HG03521 (cell line): Measurements from ENCODE around the gene OR4D6.
"Not testable (repeated sequence)": the region's sequence is repeated elsewhere in the genome, so short reads cannot be mapped to it uniquely, and the experiment has no call there.

Experiments
- ATAC-seq: cut with Tn5 transposase; IDR thresholded peaks from one replicate; pipeline ENCODE4 v1.9.1; 2021; ENCODE audit warnings: mild to moderate bottlenecking, moderate library complexity; ENCODE audit not compliant: unreplicated experiment

Gene OR4D6

DNA sequence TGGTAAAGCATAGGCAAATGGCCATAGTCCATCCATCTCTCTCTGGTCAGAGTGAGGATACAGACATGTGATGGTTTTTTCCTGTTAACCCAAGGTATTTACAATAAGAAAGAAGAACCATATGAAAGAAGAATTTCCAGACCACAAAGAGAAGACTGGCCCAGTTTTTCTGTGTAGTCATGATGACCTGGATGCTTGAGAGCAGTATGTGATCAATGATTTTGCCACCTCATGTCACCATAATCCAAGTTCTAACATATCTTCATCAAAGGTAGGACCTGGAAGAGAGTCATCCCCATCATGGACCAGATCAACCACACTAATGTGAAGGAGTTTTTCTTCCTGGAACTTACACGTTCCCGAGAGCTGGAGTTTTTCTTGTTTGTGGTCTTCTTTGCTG, at the start of gene OR4D6:
Gene OR4D6 (plus strand): TSS at position 301 of the 400 bp plus-strand sequence. CDS start 0 bp downstream, at position 301.
- ATAC-seq: no peak

DNA sequence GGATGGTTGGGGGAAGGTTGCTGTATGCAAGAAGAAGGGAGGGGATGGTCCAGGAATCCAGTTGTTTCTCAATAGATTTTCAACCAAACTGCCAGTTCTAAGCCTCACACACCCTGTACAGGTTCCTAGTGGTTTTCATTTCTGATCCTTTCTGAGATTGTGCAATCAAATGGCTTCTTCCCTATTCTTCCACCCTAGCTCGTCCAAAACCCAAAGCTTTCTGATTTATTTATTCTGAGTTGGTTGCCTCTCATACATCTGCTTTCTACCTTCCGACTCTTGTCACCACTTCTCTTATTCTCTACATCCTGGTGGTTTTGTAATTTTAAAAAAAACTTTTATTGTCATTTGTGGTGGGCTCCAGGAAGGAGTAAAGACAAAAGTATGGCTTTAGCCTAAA, 43.1 kb upstream of the OR4D6 start:
- ATAC-seq: no peak

DNA sequence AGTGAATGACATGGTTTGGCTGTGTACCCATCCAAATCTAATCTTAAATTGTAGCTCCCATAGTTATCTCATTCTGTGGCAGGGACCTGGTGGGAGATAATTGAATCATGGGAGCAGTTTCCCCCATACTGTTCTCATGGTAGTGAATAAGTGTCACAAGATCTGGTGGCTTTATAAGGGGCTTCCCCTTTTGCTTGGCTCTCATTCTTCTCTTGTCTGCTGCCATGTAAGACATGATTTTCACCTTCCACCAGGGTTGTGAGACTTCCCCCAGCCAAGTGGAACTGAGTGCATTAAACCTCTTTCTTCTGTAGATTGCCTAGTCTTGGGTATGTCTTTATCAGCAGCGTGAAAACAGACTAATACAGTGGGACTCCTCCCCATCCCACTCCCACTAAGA, 41.6 kb upstream of the OR4D6 start:
- ATAC-seq: no peak

DNA sequence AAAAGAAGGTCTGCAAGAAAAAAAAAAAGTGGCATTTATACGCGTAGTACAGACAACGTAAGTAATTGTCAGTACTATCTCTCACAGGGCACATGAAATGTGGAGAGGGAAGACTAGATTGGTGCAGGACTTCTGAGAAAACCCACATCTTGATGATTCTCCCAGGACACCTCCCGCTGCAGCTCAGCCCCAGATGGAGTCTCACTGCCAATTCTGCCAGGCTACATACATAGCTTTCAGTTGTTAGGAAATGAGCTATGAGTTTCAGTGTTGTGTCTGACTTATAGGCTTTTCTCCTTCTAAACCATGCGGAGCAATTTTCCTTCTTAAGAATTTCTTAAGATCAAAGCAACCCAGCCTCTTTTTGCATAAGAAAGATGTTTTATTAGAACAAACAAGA, 40.1 kb upstream of the OR4D6 start:
- no peak for ATAC-seq

DNA sequence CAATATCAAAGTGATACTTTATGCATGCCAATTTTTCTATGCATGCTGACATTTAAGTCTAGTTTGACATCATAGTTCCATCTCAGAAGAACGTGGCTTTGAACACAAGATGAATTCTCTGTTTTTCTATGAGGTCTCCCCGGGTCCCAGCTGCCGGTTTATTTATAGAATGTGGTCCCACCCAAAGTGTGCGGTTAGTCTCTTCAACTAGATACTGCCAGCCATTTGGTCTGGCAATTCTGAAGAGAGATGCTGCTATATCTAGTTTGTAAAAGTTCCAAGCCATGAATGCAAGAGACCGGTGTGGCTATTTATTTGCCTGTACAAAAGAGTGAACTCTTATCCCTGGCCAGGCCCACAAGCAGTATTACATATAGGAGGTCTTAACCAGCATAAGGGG, 39.7 kb upstream of the OR4D6 start:
- ATAC-seq: no peak

DNA sequence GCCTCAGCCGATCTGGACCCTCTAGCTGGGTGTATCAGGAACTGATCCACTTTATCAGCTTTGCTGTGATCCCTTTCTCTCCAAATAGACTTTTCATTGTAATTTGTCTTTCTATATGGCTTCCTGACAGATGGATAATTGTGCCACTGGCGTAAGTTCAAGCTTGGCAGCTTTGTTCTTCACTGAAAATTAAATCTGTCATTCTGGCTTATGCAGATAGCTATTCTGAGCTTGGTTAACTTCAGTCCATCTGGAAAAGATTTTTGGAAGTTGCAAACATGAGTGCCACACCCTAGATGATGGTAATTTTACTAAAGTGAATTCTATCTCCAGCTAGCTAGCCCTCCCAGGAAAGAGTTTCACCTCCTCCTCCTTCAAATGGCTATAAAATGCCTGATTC, 38.6 kb upstream of the OR4D6 start:
- no peak for ATAC-seq

DNA sequence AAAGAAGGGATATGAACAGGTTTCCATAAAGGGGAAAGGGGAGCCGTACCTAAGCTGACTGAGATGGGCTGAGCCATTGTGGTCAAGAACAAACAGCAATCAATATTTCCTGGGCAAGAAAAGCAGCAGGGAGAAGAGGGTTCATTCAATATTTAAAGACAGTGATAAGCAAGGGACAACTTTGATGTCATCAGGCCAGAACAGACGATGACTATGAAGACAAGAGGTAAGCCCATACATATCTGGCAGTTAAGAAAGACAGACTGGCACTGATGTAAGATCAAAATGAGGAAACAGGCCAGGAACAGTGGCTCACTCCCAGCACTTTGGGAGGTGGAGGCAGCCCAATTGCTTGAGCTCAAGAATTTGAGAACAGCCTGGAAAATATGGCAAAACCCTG, 32.9 kb upstream of the OR4D6 start:
- no peak for ATAC-seq

DNA sequence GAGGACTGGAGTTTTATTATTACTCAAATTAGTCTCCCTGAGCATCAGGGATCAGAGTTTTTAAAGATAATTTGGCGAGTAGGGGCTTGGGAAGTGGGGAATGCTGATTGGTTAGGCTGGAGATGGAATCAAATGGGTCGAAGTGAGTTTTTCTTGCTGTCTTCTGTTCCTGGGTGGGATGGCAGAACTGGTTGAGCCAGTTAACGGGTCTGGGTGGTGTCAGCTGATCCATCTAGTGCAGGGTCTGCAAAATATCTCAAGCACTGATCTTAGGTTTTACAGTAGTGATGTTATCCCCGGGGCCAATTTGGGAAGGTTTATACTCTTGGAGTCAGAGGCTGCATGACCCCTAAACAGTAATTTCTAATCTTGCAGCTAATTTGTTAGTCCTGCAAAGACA, 31.6 kb upstream of the OR4D6 start:
- no peak for ATAC-seq

DNA sequence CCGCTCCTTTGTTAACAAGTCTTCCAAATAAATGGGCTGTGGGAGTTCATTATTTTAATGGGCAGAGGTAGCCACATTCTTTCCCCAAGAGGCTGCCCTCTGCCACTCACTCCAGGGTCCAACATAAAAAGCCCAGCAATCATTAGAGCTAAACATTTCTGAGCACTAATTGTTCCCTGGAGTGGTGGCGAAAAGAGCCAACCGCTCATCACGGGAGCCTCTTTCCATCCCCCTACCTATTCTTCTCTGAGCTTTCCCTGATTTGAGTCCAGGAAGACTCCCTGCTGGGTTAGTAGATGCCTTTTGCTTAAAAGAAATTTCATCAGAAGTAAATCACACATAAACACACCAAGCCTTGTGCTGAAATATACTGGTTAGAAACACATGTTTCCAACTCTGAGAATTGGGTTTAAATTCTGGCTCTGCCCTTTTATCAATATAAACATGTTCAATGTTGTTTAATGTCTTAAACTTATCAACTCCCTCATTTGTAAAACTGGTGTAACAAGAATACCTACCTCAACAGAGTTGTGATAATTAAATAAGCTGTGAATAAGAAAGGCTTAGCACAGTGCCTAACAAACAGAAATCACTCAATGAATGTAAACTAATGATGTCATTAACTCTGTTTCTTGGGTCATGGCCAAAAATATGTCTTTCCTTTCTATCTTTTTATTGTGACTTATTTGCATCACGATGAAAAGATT, 30.2 kb upstream of the OR4D6 start, which contains the start of gene OR5A2:
Gene OR5A2 (minus strand): TSS at position 53 of the 707 bp plus-strand sequence. CDS start 3,460 bp downstream, outside the sequence.
- no peak for ATAC-seq

DNA sequence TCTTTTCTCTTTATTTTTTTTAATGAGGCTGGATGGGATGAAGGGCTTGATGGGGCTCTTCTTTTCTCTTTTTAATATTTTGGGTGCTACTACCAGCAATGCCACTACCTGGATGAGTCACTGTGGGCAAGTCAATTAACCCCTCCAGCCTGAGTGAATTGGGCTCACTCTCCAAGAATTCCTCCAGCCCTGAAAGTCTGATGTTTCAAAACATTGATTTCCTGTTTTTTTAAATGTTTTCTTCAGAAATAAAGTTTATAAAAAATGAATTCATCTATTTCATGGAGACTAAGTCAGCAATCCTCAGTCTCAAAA, 29.7 kb upstream of the OR4D6 start:
- ATAC-seq: no peak

DNA sequence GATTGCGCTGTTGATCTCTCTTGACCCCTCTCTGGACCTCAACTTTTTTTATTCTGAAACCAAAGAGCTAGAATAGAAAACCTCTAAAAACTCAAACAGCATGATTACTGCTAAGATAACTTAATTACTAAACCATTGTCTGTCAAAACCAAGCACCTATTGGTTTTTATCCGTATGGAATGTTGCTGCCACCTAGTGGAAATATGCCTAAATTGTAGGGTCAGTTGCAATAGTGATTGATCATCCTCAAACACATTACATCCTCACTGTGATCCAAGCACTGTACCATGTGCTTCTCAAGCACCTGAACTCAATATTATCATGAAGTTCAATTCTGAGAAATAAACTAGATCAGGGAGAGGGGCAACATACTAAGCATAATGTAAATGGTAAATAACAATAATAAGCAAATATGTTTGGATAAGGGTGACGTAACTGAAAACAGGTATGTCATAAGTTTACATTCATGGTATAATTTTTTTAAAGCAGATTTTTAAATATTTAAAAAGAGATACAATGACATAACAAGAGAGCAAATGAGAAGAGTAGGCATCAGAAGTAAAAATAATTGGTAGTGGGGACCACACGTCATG, 26.7 kb upstream of the OR4D6 start:
- ATAC-seq: peak; percentile 81

GRCh38 chr11:59436169-59436568, 20.6 kb upstream of the OR4D6 start, which contains the start of gene OR5A1:
Gene OR5A1, plus strand, starts transcription at chr11:59436469. Its CDS starts 6,700 bp downstream, at chr11:59443169.
- ATAC-seq: no peak

- no peak for ATAC-seq
Observed at GRCh38 chr11:59437770-59438169, 19.0 kb upstream of the OR4D6 start.

DNA sequence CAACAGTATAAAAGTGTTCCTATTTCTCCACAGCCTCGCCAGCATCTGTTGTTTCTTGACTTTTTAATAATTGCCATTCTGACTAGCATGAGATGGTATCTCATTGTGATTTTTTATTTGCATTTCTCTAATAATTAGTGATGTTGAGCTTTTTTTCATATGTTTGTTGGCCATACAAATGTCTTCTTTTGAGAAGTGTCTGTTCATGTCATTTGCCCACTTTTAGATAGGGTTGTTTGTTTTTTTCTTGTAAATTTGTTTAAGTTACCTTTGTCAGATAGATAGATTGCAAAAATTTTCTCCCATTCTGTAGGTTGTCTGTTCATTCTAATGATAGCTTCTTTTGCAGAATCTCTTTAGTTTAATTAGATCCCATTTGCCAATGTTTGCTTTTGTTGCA, 11.1 kb upstream of the OR4D6 start:
- ATAC-seq: not testable (repeated sequence)

- ATAC-seq: no peak
Observed at GRCh38 chr11:59448484-59448883, 8.3 kb upstream of the OR4D6 start.

- no peak for ATAC-seq
Observed at GRCh38 chr11:59459916-59460315, 3.2 kb downstream of the OR4D6 start.

DNA sequence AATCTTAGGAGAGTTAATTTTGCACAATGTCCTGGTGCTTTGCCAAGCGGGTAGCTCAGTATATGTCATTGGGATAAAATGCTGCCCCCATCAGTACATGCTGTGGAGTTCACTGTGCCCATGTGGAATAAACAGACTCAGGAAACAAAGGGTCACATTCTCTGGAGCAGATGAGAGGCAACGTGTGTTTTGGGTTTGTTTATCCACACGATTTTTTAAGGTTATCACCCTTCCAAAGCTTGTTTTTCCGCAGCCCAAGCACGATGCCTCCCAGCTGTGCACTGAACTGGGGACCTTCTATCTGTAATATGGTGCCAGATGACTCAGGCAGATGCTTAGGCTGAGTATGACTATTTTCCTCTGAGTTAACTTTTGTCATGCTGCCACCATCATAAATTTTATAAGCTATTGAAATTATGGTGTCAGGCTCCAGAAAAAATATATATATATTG, 6.5 kb downstream of the OR4D6 start:
- ATAC-seq: no peak

DNA sequence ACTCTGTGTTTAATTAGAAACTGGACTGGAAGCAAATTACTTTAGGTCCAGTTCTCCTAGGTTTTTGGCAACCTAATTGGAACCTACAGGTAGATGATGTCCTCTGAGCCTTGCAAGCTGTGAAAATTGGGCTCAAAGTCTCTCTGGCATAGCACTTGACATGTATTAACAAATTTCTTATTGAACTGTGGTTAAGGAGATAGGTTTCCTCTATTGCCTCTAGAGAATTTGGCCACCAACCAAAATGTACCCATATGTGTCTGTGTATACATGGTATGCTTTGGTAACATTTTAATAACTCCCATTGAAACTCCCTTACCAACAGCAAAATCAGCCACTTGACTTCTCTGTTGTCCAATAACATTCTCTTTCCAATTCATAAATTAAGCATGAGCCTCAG, 16.3 kb downstream of the OR4D6 start, which contains the start of gene OR4D10:
Gene OR4D10 (plus strand): TSS at position 301 of the 400 bp plus-strand sequence. CDS start 4,115 bp downstream, outside the sequence.
- ATAC-seq: no peak

GRCh38 chr11:59475176-59475575, 18.4 kb downstream of the OR4D6 start:
- ATAC-seq: no peak

DNA sequence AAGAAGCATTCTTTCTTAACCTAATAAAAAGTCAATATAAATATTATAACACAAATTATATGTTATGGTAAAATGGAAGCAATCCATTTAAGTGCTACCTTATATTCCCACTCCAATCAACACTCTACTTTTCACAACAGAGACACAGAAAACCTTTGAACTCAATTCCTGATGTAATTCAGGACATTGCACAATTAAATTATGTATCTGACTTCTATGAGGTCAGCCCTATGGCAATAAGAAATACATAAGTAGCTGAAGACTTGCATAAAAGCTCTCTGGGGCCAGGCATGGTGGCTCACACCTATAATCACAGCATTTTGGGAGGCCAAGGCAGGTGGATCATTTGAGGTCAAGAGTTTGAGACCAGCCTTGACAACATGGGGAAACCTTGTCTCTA, 23.1 kb downstream of the OR4D6 start:
- ATAC-seq: no peak

GRCh38 chr11:59480359-59480758, 23.6 kb downstream of the OR4D6 start:
- no peak for ATAC-seq

DNA sequence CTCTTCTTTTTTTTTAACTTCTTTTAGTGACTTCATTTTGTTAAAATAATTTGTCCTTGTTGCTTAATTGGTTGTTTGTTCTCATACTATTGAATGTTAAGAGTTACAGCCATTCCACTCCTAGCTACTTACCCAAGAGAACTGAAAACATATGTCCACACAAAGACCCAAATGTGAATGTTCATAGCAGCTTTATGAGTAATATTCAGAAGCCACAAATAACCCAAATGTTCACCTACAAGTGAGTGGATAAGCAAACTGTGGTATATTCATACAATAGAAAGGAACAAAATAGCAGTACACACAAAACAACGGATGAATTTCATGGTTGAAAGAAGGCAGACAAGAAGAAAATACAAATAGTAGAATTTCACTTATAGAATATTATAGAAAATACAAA, 45.2 kb downstream of the OR4D6 start:
- ATAC-seq: no peak
